HepG2 (cell line): ENCODE data around the gene ADGRL1. TPM values are rescaled to one million over a fixed set of nuclear protein-coding genes. Genes with fewer than 3 reads are reported as not detected.

Experiments used
- CREB1 ChIP-seq, 2 experiments: fragments of 450-650 bp in 1 of 2; IDR thresholded peaks; 2 replicates each; pipeline ENCODE4 v1.6.1; 2016 to 2017; ENCODE audit warnings: control low read depth in 1 of 2, mild to moderate bottlenecking in 1 of 2, missing compliant biosample characterization in 1 of 2, missing genetic modification characterization in 1 of 2
- CSRNP1 ChIP-seq: sonication (generic); formaldehyde crosslinking; IDR thresholded peaks from 2 replicates; pipeline ENCODE4 v1.8.1; 2023; ENCODE audit warnings: mild to moderate bottlenecking, missing genetic modification reagents
- ELF3 ChIP-seq: IDR thresholded peaks from 2 replicates; pipeline ENCODE4 v1.6.1; 2016; ENCODE audit warnings: missing genetic modification reagents, missing compliant biosample characterization
- PAXIP1 ChIP-seq: sonication (generic); formaldehyde crosslinking; conservative IDR thresholded peaks from 2 replicates; pipeline ENCODE4 v1.4.0; 2020; ENCODE audit warnings: mild to moderate bottlenecking, missing genetic modification reagents, moderate library complexity
- PHF21A ChIP-seq: sonication (generic); formaldehyde crosslinking; IDR thresholded peaks from 2 replicates; pipeline ENCODE4 v1.5.0; 2020; ENCODE audit warnings: mild to moderate bottlenecking, missing genetic modification reagents
- PRPF4 ChIP-seq: fragments of 200-400 bp; formaldehyde crosslinking; IDR thresholded peaks from 2 replicates; pipeline ENCODE4 v1.6.1; 2016; ENCODE audit warnings: low read length, low read depth; ENCODE audit not compliant: poor library complexity, severe bottlenecking
- ZFX ChIP-seq: sonication (generic); formaldehyde crosslinking; IDR thresholded peaks from 2 replicates; pipeline ENCODE4 v1.4.0; 2020; ENCODE audit warnings: mild to moderate bottlenecking, low read depth, missing genetic modification reagents, moderate library complexity
- ZNF740 ChIP-seq: sonication (generic); formaldehyde crosslinking; IDR thresholded peaks from 2 replicates; pipeline ENCODE4 v1.4.0; 2020; ENCODE audit warnings: missing genetic modification reagents
- polyA plus RNA-seq, 8 experiments: library from polyadenylated mRNA; depleted of rRNA in 3 of 8; stranded (reverse) in 7 of 8; unstranded in 1 of 8; fragments of >200 nt; fragmentation: Illumina TruSeq in 4 of 8; extraction: Trizol in 4 of 8; gene quantifications; 2 replicates each; pipeline versions ENCODE4 v1.2.1 to v1.2.3, GENCODE V29; 2011 to 2016; ENCODE audit warnings: low read depth in 4 of 8, missing spikeins in 1 of 8, mixed read lengths in 1 of 8; ENCODE audit not compliant: insufficient read depth in 1 of 8
- total RNA-seq, 5 experiments: library from RNA; depleted of rRNA; stranded (reverse); fragments of >200 nt; fragmentation: Illumina TruSeq; extraction: Trizol; gene quantifications; 2 replicates each; pipeline ENCODE4 v1.2.3, GENCODE V29; 2016; ENCODE audit warnings: low read depth in 1 of 5
- TF ChIP-seq, protein P1 (sequence below): sonication (generic); formaldehyde crosslinking; IDR thresholded peaks from 2 replicates; pipeline ENCODE4 v1.4.0; 2020; ENCODE audit warnings: missing genetic modification reagents
- TF ChIP-seq, protein P2 (sequence below): sonication (generic); formaldehyde crosslinking; IDR thresholded peaks from 2 replicates; pipeline ENCODE4 v1.4.0; 2020; ENCODE audit warnings: missing genetic modification reagents
- TF ChIP-seq, protein P3 (sequence below): sonication (generic); formaldehyde crosslinking; IDR thresholded peaks from 2 replicates; pipeline ENCODE4 v1.4.0; 2020; ENCODE audit warnings: missing genetic modification reagents

Gene ADGRL1
- total and polyA plus RNA-seq, 2 of the 13 experiments (the other 11 are each of a cell fraction or from before 2014, with no cell fraction given): 0.49 to 1.7 TPM

- TF ChIP-seq, protein P1, sequence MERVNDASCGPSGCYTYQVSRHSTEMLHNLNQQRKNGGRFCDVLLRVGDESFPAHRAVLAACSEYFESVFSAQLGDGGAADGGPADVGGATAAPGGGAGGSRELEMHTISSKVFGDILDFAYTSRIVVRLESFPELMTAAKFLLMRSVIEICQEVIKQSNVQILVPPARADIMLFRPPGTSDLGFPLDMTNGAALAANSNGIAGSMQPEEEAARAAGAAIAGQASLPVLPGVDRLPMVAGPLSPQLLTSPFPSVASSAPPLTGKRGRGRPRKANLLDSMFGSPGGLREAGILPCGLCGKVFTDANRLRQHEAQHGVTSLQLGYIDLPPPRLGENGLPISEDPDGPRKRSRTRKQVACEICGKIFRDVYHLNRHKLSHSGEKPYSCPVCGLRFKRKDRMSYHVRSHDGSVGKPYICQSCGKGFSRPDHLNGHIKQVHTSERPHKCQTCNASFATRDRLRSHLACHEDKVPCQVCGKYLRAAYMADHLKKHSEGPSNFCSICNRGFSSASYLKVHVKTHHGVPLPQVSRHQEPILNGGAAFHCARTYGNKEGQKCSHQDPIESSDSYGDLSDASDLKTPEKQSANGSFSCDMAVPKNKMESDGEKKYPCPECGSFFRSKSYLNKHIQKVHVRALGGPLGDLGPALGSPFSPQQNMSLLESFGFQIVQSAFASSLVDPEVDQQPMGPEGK (CRISPR knock-in tag): peak; percentile 83
- TF ChIP-seq ELF3 (CRISPR knock-in tag) (0 out of 2 replicates have a peak, but pooled peaks have one; percentile 13), CSRNP1 (0 out of 2 replicates have a peak, but pooled peaks have one; percentile 19), ZNF740 (peak; percentile 84; the same call in 1 of the 2 replicates), ZFX (CRISPR knock-in tag) (peak; percentile 34), PAXIP1 (peak; percentile 31; the same call in 1 of the 2 replicates), PHF21A (CRISPR knock-in tag) (peak; percentile 67; the same call in 1 of the 2 replicates), CREB1 (IDR thresholded peaks at IDR 0.05) (0 out of 2 replicates have a peak, but pooled peaks have one; percentile 14), CREB1 (CRISPR knock-in tag; IDR thresholded peaks at IDR 0.05) (peak; percentile 30; the same call in 1 of the 2 replicates), PRPF4 (peak; percentile 88)
- TF ChIP-seq, protein P2, sequence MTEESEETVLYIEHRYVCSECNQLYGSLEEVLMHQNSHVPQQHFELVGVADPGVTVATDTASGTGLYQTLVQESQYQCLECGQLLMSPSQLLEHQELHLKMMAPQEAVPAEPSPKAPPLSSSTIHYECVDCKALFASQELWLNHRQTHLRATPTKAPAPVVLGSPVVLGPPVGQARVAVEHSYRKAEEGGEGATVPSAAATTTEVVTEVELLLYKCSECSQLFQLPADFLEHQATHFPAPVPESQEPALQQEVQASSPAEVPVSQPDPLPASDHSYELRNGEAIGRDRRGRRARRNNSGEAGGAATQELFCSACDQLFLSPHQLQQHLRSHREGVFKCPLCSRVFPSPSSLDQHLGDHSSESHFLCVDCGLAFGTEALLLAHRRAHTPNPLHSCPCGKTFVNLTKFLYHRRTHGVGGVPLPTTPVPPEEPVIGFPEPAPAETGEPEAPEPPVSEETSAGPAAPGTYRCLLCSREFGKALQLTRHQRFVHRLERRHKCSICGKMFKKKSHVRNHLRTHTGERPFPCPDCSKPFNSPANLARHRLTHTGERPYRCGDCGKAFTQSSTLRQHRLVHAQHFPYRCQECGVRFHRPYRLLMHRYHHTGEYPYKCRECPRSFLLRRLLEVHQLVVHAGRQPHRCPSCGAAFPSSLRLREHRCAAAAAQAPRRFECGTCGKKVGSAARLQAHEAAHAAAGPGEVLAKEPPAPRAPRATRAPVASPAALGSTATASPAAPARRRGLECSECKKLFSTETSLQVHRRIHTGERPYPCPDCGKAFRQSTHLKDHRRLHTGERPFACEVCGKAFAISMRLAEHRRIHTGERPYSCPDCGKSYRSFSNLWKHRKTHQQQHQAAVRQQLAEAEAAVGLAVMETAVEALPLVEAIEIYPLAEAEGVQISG (CRISPR knock-in tag): peak; percentile 17
- TF ChIP-seq, protein P3, sequence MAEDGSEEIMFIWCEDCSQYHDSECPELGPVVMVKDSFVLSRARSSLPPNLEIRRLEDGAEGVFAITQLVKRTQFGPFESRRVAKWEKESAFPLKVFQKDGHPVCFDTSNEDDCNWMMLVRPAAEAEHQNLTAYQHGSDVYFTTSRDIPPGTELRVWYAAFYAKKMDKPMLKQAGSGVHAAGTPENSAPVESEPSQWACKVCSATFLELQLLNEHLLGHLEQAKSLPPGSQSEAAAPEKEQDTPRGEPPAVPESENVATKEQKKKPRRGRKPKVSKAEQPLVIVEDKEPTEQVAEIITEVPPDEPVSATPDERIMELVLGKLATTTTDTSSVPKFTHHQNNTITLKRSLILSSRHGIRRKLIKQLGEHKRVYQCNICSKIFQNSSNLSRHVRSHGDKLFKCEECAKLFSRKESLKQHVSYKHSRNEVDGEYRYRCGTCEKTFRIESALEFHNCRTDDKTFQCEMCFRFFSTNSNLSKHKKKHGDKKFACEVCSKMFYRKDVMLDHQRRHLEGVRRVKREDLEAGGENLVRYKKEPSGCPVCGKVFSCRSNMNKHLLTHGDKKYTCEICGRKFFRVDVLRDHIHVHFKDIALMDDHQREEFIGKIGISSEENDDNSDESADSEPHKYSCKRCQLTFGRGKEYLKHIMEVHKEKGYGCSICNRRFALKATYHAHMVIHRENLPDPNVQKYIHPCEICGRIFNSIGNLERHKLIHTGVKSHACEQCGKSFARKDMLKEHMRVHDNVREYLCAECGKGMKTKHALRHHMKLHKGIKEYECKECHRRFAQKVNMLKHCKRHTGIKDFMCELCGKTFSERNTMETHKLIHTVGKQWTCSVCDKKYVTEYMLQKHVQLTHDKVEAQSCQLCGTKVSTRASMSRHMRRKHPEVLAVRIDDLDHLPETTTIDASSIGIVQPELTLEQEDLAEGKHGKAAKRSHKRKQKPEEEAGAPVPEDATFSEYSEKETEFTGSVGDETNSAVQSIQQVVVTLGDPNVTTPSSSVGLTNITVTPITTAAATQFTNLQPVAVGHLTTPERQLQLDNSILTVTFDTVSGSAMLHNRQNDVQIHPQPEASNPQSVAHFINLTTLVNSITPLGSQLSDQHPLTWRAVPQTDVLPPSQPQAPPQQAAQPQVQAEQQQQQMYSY (CRISPR knock-in tag): peak; percentile 98
Measured at GRCh38 chr19:14206737-14207726, 1.1 kb upstream of the ADGRL1 start (continued).
